DMS153 treated with DMSO at 0.1 percent for 48 hours (cell line): Measurements from ENCODE around the gene PARD3B.

Source experiments
- DNase-seq: peaks from one replicate; lab custom pipeline; 2025; ENCODE audit not compliant: unreplicated experiment; lab: John Stamatoyannopoulos, UW

PARD3B gene

GRCh38 chr2:204989877-204990276 lies 444.6 kb downstream of the PARD3B start:
- no peak for DNase-seq

- no peak for DNase-seq
Observed at GRCh38 chr2:205001300-205001966, 456.2 kb downstream of the PARD3B start.

GRCh38 chr2:205002390-205002789 lies 457.1 kb downstream of the PARD3B start:
- no peak for DNase-seq

- no peak for DNase-seq
Observed at GRCh38 chr2:205003288-205003687, 458.0 kb downstream of the PARD3B start.

- no peak for DNase-seq
Observed at GRCh38 chr2:205010196-205010595, 464.9 kb downstream of the PARD3B start.

- no peak for DNase-seq
Observed at GRCh38 chr2:205011031-205011430, 465.8 kb downstream of the PARD3B start.

GRCh38 chr2:205012961-205013360 lies 467.7 kb downstream of the PARD3B start:
- no peak for DNase-seq

- DNase-seq = no peak
Observed at GRCh38 chr2:205013586-205013985, 468.3 kb downstream of the PARD3B start.

- DNase-seq = no peak
Observed at GRCh38 chr2:205014201-205014600, 468.9 kb downstream of the PARD3B start.

GRCh38 chr2:205017381-205017780 lies 472.1 kb downstream of the PARD3B start:
- DNase-seq = no peak

- no peak for DNase-seq
Observed at GRCh38 chr2:205017912-205018311, 472.6 kb downstream of the PARD3B start.

- DNase-seq = no peak
Observed at GRCh38 chr2:205020673-205021072, 475.4 kb downstream of the PARD3B start.

- no peak for DNase-seq
Observed at GRCh38 chr2:205022841-205023240, 477.6 kb downstream of the PARD3B start.

- no peak for DNase-seq
Observed at GRCh38 chr2:205024822-205025518, 479.7 kb downstream of the PARD3B start.

GRCh38 chr2:205025580-205026240 lies 480.4 kb downstream of the PARD3B start:
- no peak for DNase-seq

- DNase-seq = no peak
Observed at GRCh38 chr2:205030695-205031094, 485.4 kb downstream of the PARD3B start.

- DNase-seq = no peak
Observed at GRCh38 chr2:205032093-205032551, 486.8 kb downstream of the PARD3B start.

- no peak for DNase-seq
Observed at GRCh38 chr2:205033431-205033830, 488.2 kb downstream of the PARD3B start.

- no peak for DNase-seq
Observed at GRCh38 chr2:205034034-205034433, 488.8 kb downstream of the PARD3B start.

GRCh38 chr2:205040323-205040722 lies 495.0 kb downstream of the PARD3B start:
- no peak for DNase-seq

GRCh38 chr2:205041472-205042130 lies 496.3 kb downstream of the PARD3B start:
- no peak for DNase-seq

GRCh38 chr2:205043285-205043684 lies 498.0 kb downstream of the PARD3B start:
- no peak for DNase-seq
